Fibroblast of lung (primary cell): ENCODE measurements around the gene MICAL3. TPM values are rescaled to one million over a fixed set of nuclear protein-coding genes. Genes with fewer than 3 reads are reported as not detected.
"Not testable (repeated sequence)": the region's sequence is repeated elsewhere in the genome, so short reads cannot be mapped to it uniquely, and the experiment has no call there.

Experiments
- DNase-seq, 2 donors: peaks; one replicate each; pipeline versions ENCODE4 v3.0.0 to v3.0.0-alpha.2; 2010; ENCODE audit warnings: low read depth in 2 of 2
- H2AFZ ChIP-seq: 2 replicates; pipeline ENCODE4 v1.5.1; 2012; ENCODE audit warnings: low read length, control low read depth, inconsistent platforms
- H3K27ac ChIP-seq: 2 replicates; pipeline ENCODE4 v1.5.1; 2011; ENCODE audit warnings: low read length, control low read depth; ENCODE audit not compliant: insufficient read depth
- H3K27me3 ChIP-seq: 2 replicates; pipeline ENCODE4 v1.5.1; 2011; ENCODE audit warnings: mild to moderate bottlenecking, low read length; ENCODE audit not compliant: control insufficient read depth, insufficient read depth
- H3K36me3 ChIP-seq: 2 replicates; pipeline ENCODE4 v1.5.1; 2011; ENCODE audit warnings: low read length; ENCODE audit not compliant: control insufficient read depth, insufficient read depth
- H3K4me1 ChIP-seq: 2 replicates; pipeline ENCODE4 v1.5.1; 2011; ENCODE audit warnings: low read length; ENCODE audit not compliant: control insufficient read depth, insufficient read depth; ENCODE audit errors: extremely low read depth
- H3K4me2 ChIP-seq: 2 replicates; pipeline ENCODE4 v1.5.1; 2011; ENCODE audit warnings: low read length, control low read depth; ENCODE audit not compliant: insufficient read depth; ENCODE audit errors: extremely low read depth
- H3K4me3 ChIP-seq, 4 experiments: fragments of 200-600 bp in 1 of 4; sonication (generic) in 1 of 4; replicated peaks in 1 of 4; 2 replicates each; pipeline ENCODE4 v1.5.1; 2011 to 2016; ENCODE audit warnings: low read length in 4 of 4, low read depth in 3 of 4, mild to moderate bottlenecking in 3 of 4, control low read depth in 2 of 4, inconsistent platforms in 1 of 4, mixed read lengths in 1 of 4; ENCODE audit not compliant: insufficient read depth in 1 of 4; ENCODE audit errors: control extremely low read depth in 1 of 4
- H3K79me2 ChIP-seq: 2 replicates; pipeline ENCODE4 v1.5.1; 2012; ENCODE audit warnings: mild to moderate bottlenecking, low read length, inconsistent platforms; ENCODE audit not compliant: control insufficient read depth, insufficient read depth
- H3K9ac ChIP-seq: 2 replicates; pipeline ENCODE4 v1.5.1; 2011; ENCODE audit warnings: mild to moderate bottlenecking, low read length, control low read depth; ENCODE audit not compliant: insufficient read depth
- H3K9me3 ChIP-seq: 2 replicates; pipeline ENCODE4 v1.5.1; 2012; ENCODE audit warnings: low read depth, low read length; ENCODE audit not compliant: control insufficient read depth, insufficient read depth
- H4K20me1 ChIP-seq: 2 replicates; pipeline ENCODE4 v1.5.1; 2011; ENCODE audit warnings: low read length; ENCODE audit not compliant: control insufficient read depth, insufficient read depth; ENCODE audit errors: extremely low read depth
- EZH2 ChIP-seq: IDR thresholded peaks from 2 replicates; pipeline ENCODE4 v1.5.1; 2012; ENCODE audit warnings: low read length, control low read depth, mild to moderate bottlenecking; ENCODE audit errors: missing control alignments
- polyA plus RNA-seq, 2 donors: library from polyadenylated mRNA; depleted of rRNA in 1 of 2; stranded (reverse) in 1 of 2; unstranded in 1 of 2; fragments of >200 nt; gene quantifications; 2 replicates each; pipeline ENCODE4 v1.2.1, GENCODE V29; 2011 to 2012; ENCODE audit warnings: missing spikeins in 1 of 2
- total RNA-seq: library from RNA; depleted of rRNA; stranded (reverse); fragments of >200 nt; gene quantifications from 2 replicates; pipeline ENCODE4 v1.2.1, GENCODE V29; 2014
- TF ChIP-seq, protein P1 (sequence below), 2 donors: IDR thresholded peaks in 1 of 2; conservative IDR thresholded peaks in 1 of 2; 1 replicate in 1 of 2; 2 replicates in 1 of 2; pipeline ENCODE4 v1.5.1; 2011 to 2012; ENCODE audit warnings: low read length in 2 of 2, control low read depth in 1 of 2, inconsistent platforms in 1 of 2, low read depth in 1 of 2, mild to moderate bottlenecking in 1 of 2

MICAL3 gene
- total and polyA plus RNA-seq, 2 donors (not counting 1 experiment from before 2014, with no cell fraction given): 10.8 to 22.6 TPM

DNA sequence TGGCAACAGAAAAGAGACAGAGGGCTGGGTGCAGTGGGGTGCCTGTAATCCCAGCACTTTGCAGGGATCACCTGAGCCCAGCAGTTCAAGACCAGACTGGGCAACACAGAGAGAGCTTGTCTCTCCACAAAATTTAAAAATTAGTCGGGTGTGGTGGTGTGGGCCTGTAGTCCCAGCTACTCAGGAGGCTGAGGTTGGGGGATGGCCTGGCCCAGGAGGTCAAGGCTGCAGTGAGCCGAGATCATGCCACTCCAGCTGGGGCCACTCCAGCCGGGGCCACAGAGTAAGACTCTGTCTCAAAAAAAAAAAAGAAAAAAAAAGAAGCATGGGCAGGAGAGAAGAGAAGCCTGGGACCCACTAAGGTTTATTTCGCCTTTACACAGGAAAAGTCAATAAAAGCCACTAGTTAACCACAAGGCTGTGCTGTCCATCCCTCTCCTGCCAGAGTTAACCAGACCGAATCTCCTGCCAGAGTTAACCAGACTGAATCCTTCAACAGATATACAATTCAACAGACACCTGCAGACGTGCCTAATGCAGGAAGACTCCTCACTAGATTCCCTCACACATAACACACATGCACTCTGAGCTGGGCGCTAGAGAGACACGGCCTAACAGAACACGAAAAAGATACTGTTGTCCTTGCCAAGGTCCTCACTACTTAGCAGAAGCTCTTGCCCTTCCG, 29.8 kb downstream of the MICAL3 start:
- no peak overlapping the region for H3K4me2 ChIP-seq
- no peaks in the 10 kb centered on the region for H3K9me3 ChIP-seq
- H4K20me1 ChIP-seq: no peaks in the 10 kb centered on the region
- H2AFZ ChIP-seq: no peak overlapping the region
- H3K4me1 ChIP-seq: no peaks in the 10 kb centered on the region
- peaks cover 37% of the 10 kb centered on the region for H3K79me2 ChIP-seq
- H3K27ac ChIP-seq: no peak overlapping the region
- DNase-seq: no peak
- no peak overlapping the region for H3K4me3 ChIP-seq
- peaks cover 1% of the 10 kb centered on the region for H3K36me3 ChIP-seq
- TF ChIP-seq, protein P1, sequence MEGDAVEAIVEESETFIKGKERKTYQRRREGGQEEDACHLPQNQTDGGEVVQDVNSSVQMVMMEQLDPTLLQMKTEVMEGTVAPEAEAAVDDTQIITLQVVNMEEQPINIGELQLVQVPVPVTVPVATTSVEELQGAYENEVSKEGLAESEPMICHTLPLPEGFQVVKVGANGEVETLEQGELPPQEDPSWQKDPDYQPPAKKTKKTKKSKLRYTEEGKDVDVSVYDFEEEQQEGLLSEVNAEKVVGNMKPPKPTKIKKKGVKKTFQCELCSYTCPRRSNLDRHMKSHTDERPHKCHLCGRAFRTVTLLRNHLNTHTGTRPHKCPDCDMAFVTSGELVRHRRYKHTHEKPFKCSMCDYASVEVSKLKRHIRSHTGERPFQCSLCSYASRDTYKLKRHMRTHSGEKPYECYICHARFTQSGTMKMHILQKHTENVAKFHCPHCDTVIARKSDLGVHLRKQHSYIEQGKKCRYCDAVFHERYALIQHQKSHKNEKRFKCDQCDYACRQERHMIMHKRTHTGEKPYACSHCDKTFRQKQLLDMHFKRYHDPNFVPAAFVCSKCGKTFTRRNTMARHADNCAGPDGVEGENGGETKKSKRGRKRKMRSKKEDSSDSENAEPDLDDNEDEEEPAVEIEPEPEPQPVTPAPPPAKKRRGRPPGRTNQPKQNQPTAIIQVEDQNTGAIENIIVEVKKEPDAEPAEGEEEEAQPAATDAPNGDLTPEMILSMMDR (conservative IDR thresholded peaks at IDR 0.05 in 1 of 2, IDR thresholded peaks at IDR 0.05 in 1 of 2; ENCODE audit: low read depth in 1 of 2, low read length in 2 of 2): no peak
- TF ChIP-seq EZH2: no peak
- H3K27me3 ChIP-seq: no peaks in the 10 kb centered on the region
- no peak overlapping the region for H3K9ac ChIP-seq

DNA sequence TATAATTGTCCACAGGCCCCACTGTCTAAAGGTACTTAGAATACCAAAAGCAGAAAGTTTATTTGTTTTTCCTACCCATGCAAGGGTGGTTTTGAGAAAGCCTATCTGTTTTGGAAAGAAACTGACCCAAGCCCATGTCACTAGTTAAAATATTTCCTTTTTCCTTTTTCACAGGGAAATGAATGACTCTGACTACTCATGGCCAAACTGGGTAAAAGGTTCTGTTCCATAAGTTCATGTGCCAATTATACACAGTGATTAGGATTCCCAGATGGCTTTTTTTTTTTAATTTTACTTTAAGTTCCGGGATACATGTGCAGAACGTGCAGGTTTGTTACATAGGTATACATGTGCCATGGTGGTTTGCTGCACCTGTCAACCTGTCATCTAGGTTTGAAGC, 31.4 kb downstream of the MICAL3 start:
- not testable (repeated sequence) for DNase-seq

DNA sequence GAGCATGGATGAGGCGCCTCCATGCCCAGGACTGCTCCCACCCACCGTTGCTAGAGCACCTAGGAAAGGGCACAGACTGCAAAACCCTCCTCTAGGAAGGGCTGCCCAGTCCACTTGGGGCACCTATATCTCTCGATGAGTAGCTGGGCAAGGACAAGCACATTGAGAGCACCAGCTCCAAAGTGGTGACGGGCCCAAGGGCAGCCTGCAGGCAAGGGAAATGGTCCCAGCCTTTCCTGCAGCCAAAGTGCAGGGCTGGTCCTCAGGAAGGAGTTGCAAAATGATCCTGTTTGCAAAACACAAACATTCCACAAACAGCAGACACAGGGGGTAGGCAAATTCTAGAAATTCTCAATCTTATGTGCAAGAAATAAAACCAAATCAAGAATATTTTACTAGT, 32.4 kb downstream of the MICAL3 start:
- not testable (repeated sequence) for H3K9me3 ChIP-seq, H3K4me3 ChIP-seq, H3K4me1 ChIP-seq, H3K36me3 ChIP-seq, H2AFZ ChIP-seq, H3K27ac ChIP-seq, H3K27me3 ChIP-seq, H3K9ac ChIP-seq, H3K4me2 ChIP-seq, DNase-seq, H4K20me1 ChIP-seq
- peaks cover 40% of the 10 kb centered on the region for H3K79me2 ChIP-seq

More for the DNA sequence above, 31.4 kb downstream of the MICAL3 start:
- H3K79me2 ChIP-seq: peaks cover 37% of the 10 kb centered on the region
- H3K9ac ChIP-seq, H3K4me2 ChIP-seq, H3K27ac ChIP-seq, H3K4me3 ChIP-seq, H4K20me1 ChIP-seq, H3K36me3 ChIP-seq, H3K4me1 ChIP-seq, H3K9me3 ChIP-seq, H3K27me3 ChIP-seq, H2AFZ ChIP-seq: not testable (repeated sequence)

DNA sequence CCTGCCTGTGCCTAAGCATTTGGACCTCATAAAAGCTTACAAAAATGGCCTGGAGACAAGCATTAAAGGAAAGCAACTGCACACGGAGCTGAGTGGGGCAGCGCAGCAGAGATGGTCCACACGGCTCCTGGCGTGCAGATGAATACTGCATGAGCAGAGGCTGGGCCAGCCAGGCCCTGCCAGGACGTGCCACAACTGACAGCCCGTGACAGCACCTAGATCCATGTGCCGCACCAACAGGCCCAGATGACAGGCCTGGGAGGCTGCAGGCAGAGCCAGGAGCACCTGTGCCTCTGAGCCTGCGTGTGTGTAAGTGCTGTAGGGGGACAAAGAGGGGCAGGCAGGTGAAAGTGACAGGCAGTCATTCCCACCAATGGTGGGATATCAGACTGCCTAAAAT, 33.4 kb downstream of the MICAL3 start:
- peaks cover 5% of the 10 kb centered on the region for H3K4me1 ChIP-seq
- no peaks in the 10 kb centered on the region for H4K20me1 ChIP-seq
- DNase-seq: no peak
- H3K27me3 ChIP-seq: no peaks in the 10 kb centered on the region
- H2AFZ ChIP-seq: no peak overlapping the region
- no peak overlapping the region for H3K9ac ChIP-seq
- H3K36me3 ChIP-seq: no peaks in the 10 kb centered on the region
- H3K27ac ChIP-seq: no peak overlapping the region
- H3K4me3 ChIP-seq: no peak overlapping the region
- H3K79me2 ChIP-seq: peaks cover 39% of the 10 kb centered on the region
- H3K9me3 ChIP-seq: no peaks in the 10 kb centered on the region
- H3K4me2 ChIP-seq: no peak overlapping the region
- TF ChIP-seq, protein P1 (conservative IDR thresholded peaks at IDR 0.05 in 1 of 2, IDR thresholded peaks at IDR 0.05 in 1 of 2; ENCODE audit: low read depth in 1 of 2, low read length in 2 of 2): no peak
- TF ChIP-seq EZH2: no peak
